GM19238 (cell line): ENCODE data around the gene LHB.
A peak's percentile ranks its signal among the peaks of the same experiment; 100 is the strongest.

ENCODE experiments used
- DNase-seq: peaks from one replicate; pipeline ENCODE4 v3.0.0; 2011; ENCODE audit warnings: low spot score; ENCODE audit not compliant: insufficient read length

Gene LHB

DNA sequence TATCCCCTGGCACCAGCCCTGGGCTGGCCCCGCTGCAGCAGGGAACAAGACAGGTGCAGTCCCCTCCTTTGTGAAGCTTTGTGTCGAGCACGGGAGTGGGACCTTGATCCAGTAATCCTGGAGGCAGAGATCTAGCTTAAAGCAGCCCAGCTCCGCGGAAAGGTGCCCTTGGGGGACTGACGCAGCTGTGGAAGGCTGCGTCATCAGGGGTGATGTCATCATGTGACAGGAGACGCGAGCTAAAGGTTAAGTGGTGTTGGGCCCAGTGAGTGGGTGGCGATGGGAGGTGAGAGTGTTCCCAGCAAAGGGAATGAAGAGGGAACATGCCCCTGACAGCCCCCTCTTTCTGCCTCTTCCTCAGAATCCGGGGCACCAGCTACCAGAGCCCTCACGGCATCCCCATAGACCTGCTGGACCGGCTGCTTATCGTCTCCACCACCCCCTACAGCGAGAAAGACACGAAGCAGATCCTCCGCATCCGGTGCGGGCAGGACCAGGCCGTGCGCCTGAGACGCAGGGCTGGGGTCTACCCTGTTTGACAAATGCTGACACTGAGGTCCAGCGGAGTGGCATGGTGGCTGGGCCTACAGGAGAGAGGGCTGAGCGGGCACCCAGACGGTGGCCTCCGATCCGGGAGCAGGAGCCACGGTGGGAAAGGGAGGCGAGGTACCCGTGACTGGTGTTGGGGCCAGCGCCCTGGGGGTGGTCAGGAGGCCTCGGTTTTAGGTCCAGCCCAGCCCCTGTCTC is 2.6 kb downstream of the LHB start:
- DNase-seq = no peak

GRCh38 chr19:49011194-49011593 is 5.7 kb downstream of the LHB start:
- DNase-seq = no peak

- no peak for DNase-seq
Observed at GRCh38 chr19:49010453-49010852, 6.4 kb downstream of the LHB start.

GRCh38 chr19:49009828-49010227 is 7.1 kb downstream of the LHB start:
- DNase-seq = no peak

DNA sequence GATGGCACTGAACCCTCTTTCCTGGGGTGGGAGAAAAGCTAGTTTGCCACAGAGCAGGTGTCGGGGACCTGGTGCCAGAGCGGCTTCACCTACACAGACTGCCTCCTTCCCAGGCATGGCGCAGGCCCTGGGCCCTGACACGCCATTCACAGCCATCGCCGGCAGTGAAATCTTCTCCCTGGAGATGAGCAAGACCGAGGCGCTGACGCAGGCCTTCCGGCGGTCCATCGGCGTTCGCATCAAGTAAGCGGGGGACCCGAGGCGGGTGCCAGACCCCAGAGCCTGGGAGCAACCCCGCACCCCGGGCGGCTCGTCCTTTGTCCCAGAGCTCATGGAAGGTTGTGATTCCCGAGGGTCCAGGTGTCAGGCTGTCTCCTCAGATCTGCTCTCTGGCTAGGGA is 10.0 kb downstream of the LHB start:
- DNase-seq = no peak

DNA sequence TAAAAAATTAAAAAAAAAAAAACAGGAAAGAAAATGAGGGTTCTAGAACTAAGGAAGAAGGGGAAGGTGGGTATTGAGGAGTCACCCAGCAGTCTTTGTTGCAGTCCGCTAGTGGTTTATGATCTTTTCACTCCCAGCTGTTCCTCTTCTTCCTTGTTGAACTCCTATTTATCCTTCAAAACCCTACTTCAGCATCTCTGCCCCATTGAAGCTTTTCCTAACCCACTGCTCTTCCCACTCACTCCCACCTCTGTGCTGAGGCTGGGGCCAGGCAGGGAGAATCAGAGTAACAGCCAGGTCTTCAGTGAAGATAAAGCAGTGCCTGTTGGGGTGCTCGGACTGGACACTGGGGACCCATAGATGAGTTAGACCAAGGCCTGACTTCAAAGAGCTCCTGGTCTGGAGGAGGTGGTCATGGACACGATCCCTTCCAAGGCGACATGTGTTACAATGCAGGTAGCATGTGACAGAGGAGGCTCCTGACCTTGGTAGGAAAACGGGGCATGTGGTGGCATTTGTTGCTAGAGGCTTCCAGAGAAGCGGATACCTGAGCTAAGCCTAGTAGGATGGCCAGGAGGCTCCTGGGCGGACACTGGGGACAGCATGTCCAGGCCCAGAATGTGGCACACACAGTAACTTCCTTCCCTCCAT is 11.8 kb downstream of the LHB start:
- no peak for DNase-seq

DNA sequence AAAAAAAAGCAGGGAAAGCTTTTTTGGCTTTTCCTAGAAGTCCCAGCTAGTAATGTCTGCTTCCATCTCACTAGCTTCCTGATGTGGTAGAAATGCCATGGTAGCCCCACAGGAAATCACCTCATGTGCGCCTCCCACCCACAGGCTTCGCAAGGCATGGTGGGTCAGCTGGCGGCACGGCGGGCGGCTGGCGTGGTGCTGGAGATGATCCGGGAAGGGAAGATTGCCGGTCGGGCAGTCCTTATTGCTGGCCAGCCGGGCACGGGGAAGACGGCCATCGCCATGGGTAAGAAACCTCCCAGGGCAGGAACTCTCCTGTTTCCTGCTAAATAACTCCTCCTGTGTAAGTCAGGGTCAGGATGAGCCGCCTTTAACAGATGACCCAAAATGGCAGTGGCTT is 12.8 kb downstream of the LHB start:
- no peak for DNase-seq

DNA sequence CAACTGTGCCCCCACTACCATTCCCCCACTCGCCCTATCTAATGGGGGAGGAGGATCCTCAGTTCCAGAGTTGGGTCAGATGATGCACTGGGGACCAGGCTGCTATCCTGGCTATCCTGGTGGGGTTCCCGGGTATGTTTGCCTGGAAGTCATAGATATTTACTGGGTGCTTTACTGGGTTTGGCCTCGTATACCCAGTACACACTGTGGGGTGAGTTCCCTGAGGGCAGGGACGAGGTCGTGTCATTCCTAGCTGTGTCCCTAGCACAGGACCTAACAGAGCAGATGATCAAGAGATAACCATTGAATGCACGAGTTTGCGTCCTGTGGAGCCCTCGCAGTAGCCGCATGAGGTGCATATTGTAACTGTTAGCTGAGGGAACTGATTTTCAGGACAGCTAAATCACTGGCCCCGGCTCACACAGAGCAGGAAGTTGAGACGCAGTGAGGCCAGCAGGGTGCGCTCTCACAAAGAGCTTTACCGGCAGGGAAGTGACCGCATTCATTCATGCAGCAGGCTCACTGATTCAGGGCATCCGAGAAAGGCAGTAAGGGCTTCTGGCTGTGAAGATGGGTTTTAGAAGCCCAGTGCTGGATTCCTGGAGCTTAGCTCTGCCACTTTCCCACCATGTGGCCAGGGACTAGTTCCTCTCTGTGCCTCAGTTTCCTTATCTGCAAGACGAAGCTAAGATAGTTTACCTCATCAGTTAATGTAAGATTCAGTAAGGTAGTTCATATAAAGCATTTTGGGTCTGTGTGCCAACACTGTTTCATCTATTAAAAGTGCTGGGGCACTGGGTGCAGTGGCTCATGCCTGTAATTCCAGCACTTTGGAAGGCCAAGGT is 17.2 kb downstream of the LHB start:
- DNase-seq = no peak

DNA sequence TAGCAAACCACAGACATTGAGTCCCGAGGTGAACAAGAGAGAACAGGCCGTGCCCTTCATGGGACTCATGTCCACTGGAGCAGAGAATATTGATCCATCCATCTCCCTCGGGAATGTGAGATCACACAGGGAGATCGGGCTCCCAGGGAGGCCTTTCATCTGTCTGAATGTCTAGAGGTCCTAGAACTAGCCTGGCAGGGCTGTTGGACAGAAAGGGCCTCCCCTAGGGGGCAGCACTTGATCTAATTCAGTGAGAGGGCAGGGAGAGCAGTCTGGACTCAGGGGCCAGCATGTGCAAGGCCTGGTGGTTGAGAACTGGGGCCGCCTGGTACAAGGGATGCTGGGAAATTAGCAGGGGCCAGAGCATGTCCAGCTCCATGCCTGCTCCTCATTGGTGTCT is 18.9 kb downstream of the LHB start:
- DNase-seq = no peak

DNA sequence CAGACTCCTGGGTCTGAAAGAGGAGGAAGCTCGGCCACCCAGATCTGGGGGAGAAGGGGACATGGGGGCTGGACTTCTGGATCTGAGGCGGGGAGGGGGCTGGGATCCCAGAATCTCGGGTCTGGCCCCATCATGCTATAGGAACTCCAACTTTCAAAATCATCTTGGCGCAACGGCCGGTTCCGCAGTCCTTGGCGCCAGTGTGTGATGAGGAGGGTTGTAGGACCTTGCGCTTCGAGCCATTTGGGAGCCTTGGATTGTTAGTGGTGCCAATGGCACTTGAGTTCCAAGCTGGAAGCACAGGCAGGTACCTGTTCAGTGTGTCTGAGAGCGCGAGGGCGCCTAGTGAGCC is 22.9 kb downstream of the LHB start:
- DNase-seq = no peak

DNA sequence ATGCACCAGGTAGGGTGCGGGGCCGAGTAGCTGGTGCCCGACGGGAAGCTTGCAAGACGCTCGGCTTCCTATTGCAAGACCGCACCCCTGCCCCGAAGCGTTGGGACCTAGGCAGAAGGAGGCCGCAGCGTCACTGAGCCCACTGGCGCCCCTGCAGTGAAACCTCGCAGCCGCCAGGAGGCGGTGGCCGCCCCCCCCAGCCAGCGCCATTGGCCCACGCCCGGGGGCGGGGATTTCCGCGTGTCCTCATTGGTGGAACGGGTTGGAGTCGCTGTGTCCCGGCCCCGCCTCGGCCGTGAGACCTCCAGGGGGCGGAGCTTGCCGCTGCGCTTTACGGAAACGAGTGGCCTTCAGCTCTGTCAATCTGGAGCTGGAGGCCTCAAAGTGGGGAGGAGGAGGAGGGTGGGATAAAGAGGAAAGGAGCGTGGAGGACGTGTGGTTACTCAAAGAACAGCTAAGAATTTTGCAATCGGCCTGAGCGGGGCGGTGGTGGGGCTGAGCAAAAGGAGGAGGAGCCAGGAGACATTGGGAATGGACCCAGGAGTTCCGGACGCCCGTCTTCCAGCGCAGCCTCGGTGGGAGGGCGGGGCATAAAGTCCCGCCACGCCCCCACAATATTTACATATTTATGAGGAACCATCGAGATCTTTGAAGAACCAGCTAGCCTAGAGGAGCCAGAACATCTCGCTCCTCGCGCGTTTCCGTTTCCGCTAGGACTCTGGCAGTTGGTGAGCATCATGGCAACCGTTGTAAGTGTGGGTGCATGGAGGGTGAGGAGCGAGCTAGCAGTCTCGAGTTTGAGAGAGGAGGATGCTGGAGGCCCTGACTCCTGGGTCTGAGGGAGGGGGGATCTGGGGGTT is 23.5 kb downstream of the LHB start, which contains the start of the genes GYS1 and RUVBL2:
Gene GYS1 (minus strand): TSS at position 135 of the 860 bp plus-strand sequence. CDS start 197 bp downstream, outside the sequence.
Gene RUVBL2 (plus strand): TSS at position 713 of the 860 bp plus-strand sequence. CDS start 25 bp downstream, at position 738.
- DNase-seq = peak; percentile 98

- DNase-seq = no peak
Observed at GRCh38 chr19:48992581-48993174, 24.2 kb downstream of the LHB start.

GRCh38 chr19:48991873-48992580 is 24.9 kb downstream of the LHB start:
- DNase-seq = no peak

DNA sequence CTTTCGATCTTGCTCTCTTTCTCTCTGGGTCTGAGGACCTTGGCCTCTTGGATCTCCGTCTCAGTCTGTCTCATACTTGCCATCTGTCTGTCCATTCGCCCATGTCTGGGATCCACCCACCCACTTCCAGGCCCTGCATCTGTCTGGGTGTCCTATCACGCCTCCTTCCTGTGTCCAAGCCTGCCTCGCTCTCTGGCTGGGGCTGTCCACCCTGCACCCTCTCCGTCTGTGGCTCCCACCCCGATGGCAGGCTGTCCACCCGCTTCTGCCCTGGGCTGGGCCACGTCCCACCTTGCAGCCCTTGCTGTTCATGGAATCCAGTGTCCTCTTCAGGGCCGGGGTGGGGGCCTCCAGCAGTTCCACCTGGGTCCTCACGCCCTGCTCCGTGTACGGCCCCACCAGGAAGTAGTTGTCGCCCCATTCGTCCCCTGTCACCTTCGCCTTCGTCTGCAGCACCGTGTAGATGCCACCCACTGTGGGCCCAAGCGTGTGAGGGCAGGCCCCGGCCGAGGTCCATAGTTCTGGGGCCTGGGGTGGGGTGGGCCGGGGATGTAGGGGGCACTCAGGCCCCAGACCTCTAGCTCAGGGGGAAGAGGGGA is 25.8 kb downstream of the LHB start:
- no peak for DNase-seq

DNA sequence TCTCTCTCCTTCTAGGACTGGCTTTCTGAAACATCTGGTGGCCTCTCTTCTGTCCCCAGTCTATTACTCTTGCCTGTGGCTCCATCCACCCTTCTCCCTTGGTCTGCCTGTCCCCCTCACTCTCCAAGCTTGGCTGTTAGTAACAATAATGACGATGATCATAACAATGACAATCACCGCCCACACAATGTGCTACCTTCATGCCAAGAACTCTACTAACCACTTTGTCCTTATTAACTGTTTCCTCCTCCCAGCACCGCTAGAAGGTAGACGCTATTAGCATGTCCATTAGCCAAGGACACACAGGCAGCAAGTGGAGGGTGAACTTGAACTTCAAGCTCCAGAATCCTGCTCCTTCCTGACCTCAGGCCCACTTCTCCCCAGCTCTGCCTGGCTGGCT is 26.5 kb downstream of the LHB start:
- no peak for DNase-seq

- DNase-seq = no peak
Observed at GRCh38 chr19:48989701-48990291, 27.1 kb downstream of the LHB start.

GRCh38 chr19:48988860-48989259 is 28.0 kb downstream of the LHB start:
- no peak for DNase-seq

GRCh38 chr19:48988286-48988685 is 28.6 kb downstream of the LHB start:
- DNase-seq = no peak

DNA sequence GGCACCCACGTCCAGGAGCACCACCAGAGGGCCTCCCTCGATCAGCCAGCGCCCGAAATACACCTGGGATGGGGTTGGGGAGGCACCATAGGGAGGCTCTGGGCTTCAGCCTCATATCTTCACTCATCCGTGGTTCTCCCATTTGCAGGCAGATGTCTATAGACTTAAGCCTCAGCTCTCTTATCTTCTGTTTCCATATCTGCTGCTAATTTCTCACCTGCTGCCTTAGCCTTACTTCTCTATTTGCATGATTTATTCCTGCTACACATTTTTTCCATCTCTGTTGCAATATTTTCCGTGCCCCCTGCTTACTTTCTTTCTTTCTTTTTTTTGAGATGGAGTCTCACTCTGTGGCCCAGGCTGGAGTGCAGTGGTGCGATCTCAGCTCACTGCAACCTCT is 29.6 kb downstream of the LHB start:
- no peak for DNase-seq
